K562 (cell line): Measurements from ENCODE around the gene RIOX2. TPM values are rescaled to one million over a fixed set of nuclear protein-coding genes. Genes with fewer than 3 reads are reported as not detected.
A peak's percentile ranks its signal among the peaks of the same experiment; 100 is the strongest.

Source experiments
- CBX1 ChIP-seq: sonication (generic); IDR thresholded peaks from 2 replicates; pipeline ENCODE4 v1.6.1; 2016; ENCODE audit warnings: antibody characterized with exemption, low read depth, mild to moderate bottlenecking
- CHD2 ChIP-seq: IDR thresholded peaks from 2 replicates; pipeline ENCODE4 v1.6.1; 2011; ENCODE audit warnings: low read depth, low read length
- ELF1 ChIP-seq: fragments of 200-800 bp; sonication (Bioruptor generic); IDR thresholded peaks from 2 replicates; pipeline ENCODE4 v1.6.1; 2016; ENCODE audit warnings: missing genetic modification characterization, missing compliant biosample characterization
- ETV1 ChIP-seq: fragments of 450-650 bp; conservative IDR thresholded peaks from 2 replicates; pipeline ENCODE4 v1.6.1; 2016; ENCODE audit warnings: missing genetic modification characterization, control low read depth, low read depth, missing compliant biosample characterization
- MTA2 ChIP-seq: fragments of 450-650 bp; IDR thresholded peaks from 2 replicates; pipeline ENCODE4 v1.6.1; 2016; ENCODE audit warnings: low read depth
- NCOA1 ChIP-seq: fragments of 450-650 bp; IDR thresholded peaks from 2 replicates; pipeline ENCODE4 v1.6.1; 2016; ENCODE audit warnings: low read depth
- NUFIP1 ChIP-seq: fragments of 450-650 bp; IDR thresholded peaks from 2 replicates; pipeline ENCODE4 v1.6.1; 2018; ENCODE audit not compliant: partially characterized antibody
- POLR2G ChIP-seq: fragments of 200-400 bp; formaldehyde crosslinking; IDR thresholded peaks from 2 replicates; pipeline ENCODE4 v1.6.1; 2017; ENCODE audit warnings: low read depth, mild to moderate bottlenecking, antibody characterized with exemption, low read length, moderate library complexity
- RBM22 ChIP-seq: fragments of 200-400 bp; formaldehyde crosslinking; IDR thresholded peaks from 2 replicates; pipeline ENCODE4 v1.6.1; 2018; ENCODE audit warnings: low read length, low read depth; ENCODE audit not compliant: poor library complexity, severe bottlenecking
- WHSC1 ChIP-seq: IDR thresholded peaks from one replicate; pipeline ENCODE4 v1.6.1; 2012; ENCODE audit warnings: low read length, control low read depth, inconsistent platforms
- ZNF140 ChIP-seq: fragments of 250-450 bp; sonication (Bioruptor Pico); IDR thresholded peaks from 2 replicates; pipeline ENCODE4 v1.8.0; 2021; ENCODE audit warnings: moderate library complexity, mild to moderate bottlenecking, inconsistent platforms
- ZNF184 ChIP-seq: sonication (generic); formaldehyde crosslinking; IDR thresholded peaks from 2 replicates; pipeline ENCODE4 v1.5.0; 2020; ENCODE audit warnings: missing genetic modification reagents
- ZNF239 ChIP-seq: fragments of 250-450 bp; sonication (Bioruptor Pico); IDR thresholded peaks from 2 replicates; pipeline ENCODE4 v1.4.0; 2020; ENCODE audit warnings: mild to moderate bottlenecking
- polyA plus RNA-seq, 8 experiments: library from polyadenylated mRNA; depleted of rRNA in 4 of 8; stranded (reverse) in 5 of 8; unstranded in 3 of 8; fragments of >200 nt; fragmentation: Nextera tagmentation in 2 of 8; fragmentation: Illumina TruSeq in 1 of 8; extraction: Ambion mirVana in 2 of 8; extraction: Trizol in 1 of 8; gene quantifications; 2 replicates each; pipeline versions ENCODE4 v1.2.1 to v1.2.3, GENCODE V29; 2011 to 2014; ENCODE audit warnings: inconsistent platforms in 1 of 8, missing spikeins in 1 of 8
- total RNA-seq, 7 experiments: library from RNA; depleted of rRNA in 6 of 7; stranded (reverse); fragments of >200 nt in 6 of 7; fragmentation: Illumina TruSeq in 2 of 7; extraction: Trizol in 2 of 7; gene quantifications; 2 replicates each; pipeline versions ENCODE4 v1.2.1 to v1.2.3, GENCODE V29; 2011 to 2021; ENCODE audit warnings: low replicate concordance in 1 of 7
- TF ChIP-seq, protein P1 (sequence below), 2 experiments: fragments of 150-350 bp in 1 of 2; IDR thresholded peaks; 2 replicates each; pipeline ENCODE4 v1.6.1; 2012 to 2016; ENCODE audit warnings: low read depth in 2 of 2, low read length in 2 of 2, mild to moderate bottlenecking in 1 of 2, moderate library complexity in 1 of 2
- TF ChIP-seq, protein P2 (sequence below): fragments of 200-800 bp; sonication (Bioruptor generic); IDR thresholded peaks from 2 replicates; pipeline ENCODE4 v1.6.1; 2017; ENCODE audit warnings: missing genetic modification characterization, missing compliant biosample characterization
- TF ChIP-seq, protein P3 (sequence below): fragments of 450-650 bp; IDR thresholded peaks from 2 replicates; pipeline ENCODE4 v1.6.1; 2018; ENCODE audit warnings: mild to moderate bottlenecking, low read depth; ENCODE audit not compliant: partially characterized antibody
- TF ChIP-seq, protein P4 (sequence below), 3 experiments: fragments of 200-800 bp in 1 of 3; fragments of 250-450 bp in 1 of 3; fragments of 450-650 bp in 1 of 3; sonication (Bioruptor Pico) in 1 of 3; sonication (Bioruptor generic) in 1 of 3; formaldehyde crosslinking in 1 of 3; IDR thresholded peaks; 2 replicates each; pipeline versions ENCODE4 v1.6.1 to v1.8.0; 2016 to 2022; ENCODE audit warnings: mild to moderate bottlenecking in 2 of 3, missing genetic modification characterization in 2 of 3, missing compliant biosample characterization in 1 of 3, moderate library complexity in 1 of 3

Gene RIOX2
- total and polyA plus RNA-seq, 9 of the 15 experiments (the other 6 are each of a cell fraction or from before 2014, with no cell fraction given), result 22.2 to 56.0 (median 32.6) TPM

DNA sequence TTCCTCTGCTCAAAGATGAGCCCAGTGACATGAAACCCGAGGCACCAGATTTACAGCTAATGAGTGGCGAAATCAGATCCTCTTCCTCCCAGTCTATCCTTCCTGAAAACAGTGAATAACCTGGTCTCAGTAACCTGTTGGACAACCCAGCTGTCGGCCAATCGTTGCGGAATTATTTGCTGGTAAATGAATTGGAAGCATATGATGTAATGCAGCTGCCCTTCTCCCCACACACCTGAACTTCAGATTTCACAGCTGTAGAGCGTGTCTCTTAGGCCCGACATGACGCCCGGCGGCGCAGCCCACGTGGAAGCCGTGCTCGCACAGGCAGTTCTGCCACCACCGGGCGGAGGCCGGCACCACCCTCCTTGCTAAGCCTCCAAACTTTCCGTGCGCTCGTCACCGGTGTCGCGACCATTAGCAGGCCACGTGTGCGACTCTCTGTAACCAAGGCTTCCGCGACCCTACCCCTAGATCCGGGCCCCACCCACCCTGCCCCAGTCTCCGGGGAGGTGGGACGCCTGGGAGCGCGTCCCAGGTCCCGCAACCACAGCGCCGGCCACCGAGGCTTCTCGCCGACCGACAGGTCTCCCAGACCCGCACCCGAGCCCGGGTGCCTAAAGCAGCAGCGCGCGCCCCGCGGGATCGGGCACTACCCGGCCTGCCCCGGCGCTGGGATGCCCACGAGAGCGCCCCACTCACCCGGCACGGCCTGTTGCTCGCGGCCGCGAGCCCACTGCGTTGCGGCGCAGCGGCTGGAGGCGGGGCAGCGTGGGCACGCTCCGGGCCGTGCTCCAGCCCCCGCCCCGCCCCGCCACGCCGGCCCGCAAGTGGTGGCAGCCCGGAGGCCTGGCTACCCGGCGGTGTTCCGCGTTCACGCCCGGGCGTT, at the start of gene RIOX2 (continued):
- TF ChIP-seq WHSC1 (no peak), ETV1 (tag) (no peak), NCOA1 (no peak), CBX1 (no peak), RBM22 (no peak), ZNF184 (CRISPR knock-in tag) (no peak), ELF1 (tag) (no peak), ZNF140 (no peak), NUFIP1 (no peak), CHD2 (no peak), ZNF239 (CRISPR knock-in tag) (no peak), MTA2 (no peak), POLR2G (peak; percentile 86)
- TF ChIP-seq, protein P1, sequence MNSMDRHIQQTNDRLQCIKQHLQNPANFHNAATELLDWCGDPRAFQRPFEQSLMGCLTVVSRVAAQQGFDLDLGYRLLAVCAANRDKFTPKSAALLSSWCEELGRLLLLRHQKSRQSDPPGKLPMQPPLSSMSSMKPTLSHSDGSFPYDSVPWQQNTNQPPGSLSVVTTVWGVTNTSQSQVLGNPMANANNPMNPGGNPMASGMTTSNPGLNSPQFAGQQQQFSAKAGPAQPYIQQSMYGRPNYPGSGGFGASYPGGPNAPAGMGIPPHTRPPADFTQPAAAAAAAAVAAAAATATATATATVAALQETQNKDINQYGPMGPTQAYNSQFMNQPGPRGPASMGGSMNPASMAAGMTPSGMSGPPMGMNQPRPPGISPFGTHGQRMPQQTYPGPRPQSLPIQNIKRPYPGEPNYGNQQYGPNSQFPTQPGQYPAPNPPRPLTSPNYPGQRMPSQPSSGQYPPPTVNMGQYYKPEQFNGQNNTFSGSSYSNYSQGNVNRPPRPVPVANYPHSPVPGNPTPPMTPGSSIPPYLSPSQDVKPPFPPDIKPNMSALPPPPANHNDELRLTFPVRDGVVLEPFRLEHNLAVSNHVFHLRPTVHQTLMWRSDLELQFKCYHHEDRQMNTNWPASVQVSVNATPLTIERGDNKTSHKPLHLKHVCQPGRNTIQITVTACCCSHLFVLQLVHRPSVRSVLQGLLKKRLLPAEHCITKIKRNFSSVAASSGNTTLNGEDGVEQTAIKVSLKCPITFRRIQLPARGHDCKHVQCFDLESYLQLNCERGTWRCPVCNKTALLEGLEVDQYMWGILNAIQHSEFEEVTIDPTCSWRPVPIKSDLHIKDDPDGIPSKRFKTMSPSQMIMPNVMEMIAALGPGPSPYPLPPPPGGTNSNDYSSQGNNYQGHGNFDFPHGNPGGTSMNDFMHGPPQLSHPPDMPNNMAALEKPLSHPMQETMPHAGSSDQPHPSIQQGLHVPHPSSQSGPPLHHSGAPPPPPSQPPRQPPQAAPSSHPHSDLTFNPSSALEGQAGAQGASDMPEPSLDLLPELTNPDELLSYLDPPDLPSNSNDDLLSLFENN (IDR thresholded peaks at IDR 0.05; ENCODE audit: low read depth in 2 of 2, low read length in 2 of 2), result no peak
- TF ChIP-seq, protein P2, sequence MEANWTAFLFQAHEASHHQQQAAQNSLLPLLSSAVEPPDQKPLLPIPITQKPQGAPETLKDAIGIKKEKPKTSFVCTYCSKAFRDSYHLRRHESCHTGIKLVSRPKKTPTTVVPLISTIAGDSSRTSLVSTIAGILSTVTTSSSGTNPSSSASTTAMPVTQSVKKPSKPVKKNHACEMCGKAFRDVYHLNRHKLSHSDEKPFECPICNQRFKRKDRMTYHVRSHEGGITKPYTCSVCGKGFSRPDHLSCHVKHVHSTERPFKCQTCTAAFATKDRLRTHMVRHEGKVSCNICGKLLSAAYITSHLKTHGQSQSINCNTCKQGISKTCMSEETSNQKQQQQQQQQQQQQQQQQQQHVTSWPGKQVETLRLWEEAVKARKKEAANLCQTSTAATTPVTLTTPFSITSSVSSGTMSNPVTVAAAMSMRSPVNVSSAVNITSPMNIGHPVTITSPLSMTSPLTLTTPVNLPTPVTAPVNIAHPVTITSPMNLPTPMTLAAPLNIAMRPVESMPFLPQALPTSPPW (CRISPR knock-in tag), result peak; percentile 60
- TF ChIP-seq, protein P3, sequence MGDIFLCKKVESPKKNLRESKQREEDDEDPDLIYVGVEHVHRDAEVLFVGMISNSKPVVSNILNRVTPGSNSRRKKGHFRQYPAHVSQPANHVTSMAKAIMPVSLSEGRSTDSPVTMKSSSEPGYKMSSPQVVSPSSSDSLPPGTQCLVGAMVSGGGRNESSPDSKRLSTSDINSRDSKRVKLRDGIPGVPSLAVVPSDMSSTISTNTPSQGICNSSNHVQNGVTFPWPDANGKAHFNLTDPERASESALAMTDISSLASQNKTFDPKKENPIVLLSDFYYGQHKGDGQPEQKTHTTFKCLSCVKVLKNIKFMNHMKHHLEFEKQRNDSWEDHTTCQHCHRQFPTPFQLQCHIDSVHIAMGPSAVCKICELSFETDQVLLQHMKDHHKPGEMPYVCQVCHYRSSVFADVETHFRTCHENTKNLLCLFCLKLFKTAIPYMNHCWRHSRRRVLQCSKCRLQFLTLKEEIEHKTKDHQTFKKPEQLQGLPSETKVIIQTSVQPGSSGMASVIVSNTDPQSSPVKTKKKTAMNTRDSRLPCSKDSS, result no peak
- TF ChIP-seq, protein P4, sequence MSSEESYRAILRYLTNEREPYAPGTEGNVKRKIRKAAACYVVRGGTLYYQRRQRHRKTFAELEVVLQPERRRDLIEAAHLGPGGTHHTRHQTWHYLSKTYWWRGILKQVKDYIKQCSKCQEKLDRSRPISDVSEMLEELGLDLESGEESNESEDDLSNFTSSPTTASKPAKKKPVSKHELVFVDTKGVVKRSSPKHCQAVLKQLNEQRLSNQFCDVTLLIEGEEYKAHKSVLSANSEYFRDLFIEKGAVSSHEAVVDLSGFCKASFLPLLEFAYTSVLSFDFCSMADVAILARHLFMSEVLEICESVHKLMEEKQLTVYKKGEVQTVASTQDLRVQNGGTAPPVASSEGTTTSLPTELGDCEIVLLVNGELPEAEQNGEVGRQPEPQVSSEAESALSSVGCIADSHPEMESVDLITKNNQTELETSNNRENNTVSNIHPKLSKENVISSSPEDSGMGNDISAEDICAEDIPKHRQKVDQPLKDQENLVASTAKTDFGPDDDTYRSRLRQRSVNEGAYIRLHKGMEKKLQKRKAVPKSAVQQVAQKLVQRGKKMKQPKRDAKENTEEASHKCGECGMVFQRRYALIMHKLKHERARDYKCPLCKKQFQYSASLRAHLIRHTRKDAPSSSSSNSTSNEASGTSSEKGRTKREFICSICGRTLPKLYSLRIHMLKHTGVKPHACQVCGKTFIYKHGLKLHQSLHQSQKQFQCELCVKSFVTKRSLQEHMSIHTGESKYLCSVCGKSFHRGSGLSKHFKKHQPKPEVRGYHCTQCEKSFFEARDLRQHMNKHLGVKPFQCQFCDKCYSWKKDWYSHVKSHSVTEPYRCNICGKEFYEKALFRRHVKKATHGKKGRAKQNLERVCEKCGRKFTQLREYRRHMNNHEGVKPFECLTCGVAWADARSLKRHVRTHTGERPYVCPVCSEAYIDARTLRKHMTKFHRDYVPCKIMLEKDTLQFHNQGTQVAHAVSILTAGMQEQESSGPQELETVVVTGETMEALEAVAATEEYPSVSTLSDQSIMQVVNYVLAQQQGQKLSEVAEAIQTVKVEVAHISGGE (CRISPR knock-in tag; IDR thresholded peaks at IDR 0.05), result no peak
